GM23338 (cell line): Measurements from ENCODE around the gene VPS54. TPM values are rescaled to one million over a fixed set of nuclear protein-coding genes. Genes with fewer than 3 reads are reported as not detected.

Experiments
- ATAC-seq: fragments of 200-7000 bp; cut with Tn5 transposase; 3 replicates; pipeline ENCODE4 v1.9.1; 2020
- DNase-seq: peaks from one replicate; pipeline ENCODE4 v3.0.0-alpha.2; 2015; ENCODE audit warnings: low spot score
- H2AFZ ChIP-seq: fragments of 200-600 bp; sonication (generic); 2 replicates; pipeline ENCODE4 v1.8.0; 2016; ENCODE audit warnings: antibody characterized with exemption, mild to moderate bottlenecking, moderate library complexity
- H3F3A ChIP-seq: fragments of 200-600 bp; sonication (generic); replicated peaks from 2 replicates; pipeline ENCODE4 v1.8.0; 2017; ENCODE audit warnings: antibody characterized with exemption, mixed run types, low read depth
- H3K27ac ChIP-seq: fragments of 200-600 bp; sonication (generic); 2 replicates; pipeline ENCODE4 v1.6.1; 2016; ENCODE audit warnings: low read depth
- H3K27me3 ChIP-seq: fragments of 200-600 bp; sonication (generic); 2 replicates; pipeline ENCODE4 v1.8.0; 2016; ENCODE audit warnings: mild to moderate bottlenecking, mixed run types, moderate library complexity; ENCODE audit not compliant: insufficient read depth
- H3K36me3 ChIP-seq: fragments of 200-600 bp; sonication (generic); 2 replicates; pipeline ENCODE4 v1.8.0; 2016; ENCODE audit warnings: mild to moderate bottlenecking; ENCODE audit not compliant: insufficient read depth
- H3K4me1 ChIP-seq: fragments of 200-600 bp; sonication (generic); 2 replicates; pipeline ENCODE4 v1.8.0; 2016; ENCODE audit warnings: mild to moderate bottlenecking, moderate library complexity; ENCODE audit not compliant: insufficient read depth
- H3K4me2 ChIP-seq: fragments of 200-600 bp; sonication (generic); 2 replicates; pipeline ENCODE4 v1.7.1; 2017; ENCODE audit warnings: mixed run types
- H3K4me3 ChIP-seq: fragments of 200-600 bp; sonication (generic); 2 replicates; pipeline ENCODE4 v1.6.1; 2016; ENCODE audit warnings: mixed run types
- H3K79me2 ChIP-seq: fragments of 200-600 bp; sonication (generic); replicated peaks from 2 replicates; pipeline ENCODE4 v1.8.0; 2017; ENCODE audit warnings: mild to moderate bottlenecking; ENCODE audit not compliant: insufficient read depth
- H3K9me2 ChIP-seq: fragments of 200-600 bp; sonication (generic); 2 replicates; pipeline ENCODE4 v1.8.0; 2017; ENCODE audit not compliant: insufficient read depth
- H4K20me1 ChIP-seq: fragments of 200-600 bp; sonication (generic); replicated peaks from 2 replicates; pipeline ENCODE4 v1.8.0; 2017; ENCODE audit warnings: mild to moderate bottlenecking; ENCODE audit not compliant: insufficient read depth
- H3K27ac Mint-ChIP-seq: 2 replicates; pipeline ENCODE4 v1.8.0; 2020; ENCODE audit warnings: inconsistent platforms, mild to moderate bottlenecking, moderate library complexity, mixed read lengths
- H3K27me3 Mint-ChIP-seq: 3 replicates; pipeline ENCODE4 v1.8.0; 2022; ENCODE audit warnings: low read depth, mild to moderate bottlenecking, moderate library complexity, mixed read lengths, inconsistent platforms; ENCODE audit not compliant: insufficient read depth, poor library complexity
- H3K36me3 Mint-ChIP-seq: 3 replicates; pipeline ENCODE4 v1.8.0; 2021; ENCODE audit warnings: low read depth, mild to moderate bottlenecking, inconsistent platforms, moderate library complexity, mixed read lengths
- H3K4me1 Mint-ChIP-seq: 3 replicates; pipeline ENCODE4 v1.8.0; 2020; ENCODE audit warnings: mild to moderate bottlenecking, inconsistent platforms, mixed read lengths
- H3K4me3 Mint-ChIP-seq: 3 replicates; pipeline ENCODE4 v1.8.0; 2021; ENCODE audit warnings: moderate library complexity, mild to moderate bottlenecking, inconsistent platforms, mixed read lengths
- H3K9me3 Mint-ChIP-seq: 3 replicates; pipeline ENCODE4 v1.8.0; 2020; ENCODE audit warnings: moderate library complexity, mild to moderate bottlenecking, inconsistent platforms, mixed read lengths
- CTCF ChIP-seq, 2 experiments: fragments of 200-600 bp in 1 of 2; sonication (generic) in 1 of 2; conservative IDR thresholded peaks; 2 replicates each; pipeline versions ENCODE4 v1.5.1 to v1.6.1; 2016 to 2017; ENCODE audit warnings: antibody characterized with exemption in 2 of 2, low read depth in 2 of 2, mild to moderate bottlenecking in 2 of 2, moderate library complexity in 1 of 2
- ETS1 ChIP-seq: IDR thresholded peaks from 2 replicates; pipeline ENCODE4 v1.6.1; 2016; ENCODE audit warnings: antibody characterized with exemption
- EZH2 ChIP-seq: fragments of 200-600 bp; sonication (generic); IDR thresholded peaks from one replicate; pipeline ENCODE4 v1.8.0; 2017; ENCODE audit warnings: antibody characterized with exemption, mild to moderate bottlenecking, low read depth; ENCODE audit not compliant: unreplicated experiment
- EZH2phosphoT487 ChIP-seq: fragments of 200-600 bp; sonication (generic); IDR thresholded peaks from one replicate; pipeline ENCODE4 v1.8.1; 2018; ENCODE audit warnings: antibody characterized with exemption; ENCODE audit not compliant: unreplicated experiment
- JUNB ChIP-seq: IDR thresholded peaks from one replicate; pipeline ENCODE4 v1.6.1; 2016; ENCODE audit warnings: antibody characterized with exemption; ENCODE audit not compliant: unreplicated experiment
- NANOG ChIP-seq: IDR thresholded peaks from 2 replicates; pipeline ENCODE4 v1.6.1; 2016; ENCODE audit warnings: antibody characterized with exemption, borderline replicate concordance
- STAT1 ChIP-seq: IDR thresholded peaks from one replicate; pipeline ENCODE4 v1.6.1; 2016; ENCODE audit warnings: antibody characterized with exemption; ENCODE audit not compliant: unreplicated experiment
- ZNF114 ChIP-seq: fragments of 250-450 bp; sonication (Bioruptor Pico); IDR thresholded peaks from 2 replicates; pipeline ENCODE4 v1.5.0; 2020; ENCODE audit warnings: mild to moderate bottlenecking, moderate library complexity
- ZNF462 ChIP-seq: fragments of 250-450 bp; sonication (Bioruptor Pico); IDR thresholded peaks from 2 replicates; pipeline ENCODE4 v1.5.0; 2020; ENCODE audit warnings: mild to moderate bottlenecking, moderate library complexity
- polyA plus RNA-seq: library from polyadenylated mRNA; unstranded; fragments of >200 nt; fragmentation: Nextera tagmentation; extraction: Ambion mirVana; gene quantifications from 2 replicates; pipeline ENCODE4 v1.2.1, GENCODE V29; 2016
- total RNA-seq: library from RNA; depleted of rRNA; stranded (reverse); fragments of >200 nt; shearing (Covaris generic); gene quantifications from 2 replicates; pipeline ENCODE4 v1.2.3, GENCODE V29; 2014

Gene VPS54
- total and polyA plus RNA-seq, 2 experiments from 2014 or later: 6.6 to 17.0 TPM

GRCh38 chr2:64059270-64059669, 40.0 kb upstream of the VPS54 start (continued):
- TF ChIP-seq ZNF462 (no peak), ZNF114 (no peak), NANOG (no peak), EZH2 (no peak), STAT1 (no peak), EZH2phosphoT487 (no peak), JUNB (no peak)

GRCh38 chr2:64056021-64056420, 36.8 kb upstream of the VPS54 start:
- no peak for TF ChIP-seq STAT1
- no peak for TF ChIP-seq NANOG
- TF ChIP-seq ETS1: no peak
- no peak for TF ChIP-seq CTCF (conservative IDR thresholded peaks at IDR 0.05; ENCODE audit: low read depth in 2 of 2)
- TF ChIP-seq EZH2: no peak
- DNase-seq (no peak), ATAC-seq (no peak)
- Mint-ChIP-seq H3K4me3 (no peak overlapping the region), H3K36me3 (no peaks in the 10 kb centered on the region), H3K27ac (no peak overlapping the region), H3K9me3 (no peaks in the 10 kb centered on the region), H3K4me1 (peaks cover 31% of the 10 kb centered on the region), H3K27me3 (no peaks in the 10 kb centered on the region)
- Histone ChIP-seq H3K9me2 (no peaks in the 10 kb centered on the region), H2AFZ (no peak overlapping the region), H4K20me1 (no peaks in the 10 kb centered on the region), H3K36me3 (no peaks in the 10 kb centered on the region), H3K27me3 (no peaks in the 10 kb centered on the region), H3K4me2 (no peak overlapping the region), H3K4me1 (peaks cover 13% of the 10 kb centered on the region), H3K79me2 (no peaks in the 10 kb centered on the region), H3K27ac (no peak overlapping the region), H3K4me3 (no peak overlapping the region), H3F3A (0 out of 2 replicates have a peak, but pooled peaks cover 3% of the 10 kb centered on the region)
